GM20000 (cell line): ENCODE measurements around the gene SPATA9.

ENCODE experiments used
- DNase-seq: peaks from one replicate; pipeline ENCODE4 v3.0.0; 2012; ENCODE audit warnings: low spot score
- TF ChIP-seq, protein P1 (sequence below): IDR thresholded peaks from 2 replicates; pipeline ENCODE4 v1.5.1; 2012; ENCODE audit warnings: mild to moderate bottlenecking, control low read depth; ENCODE audit errors: extremely low read depth, missing control alignments

Gene SPATA9

GRCh38 chr5:95624368-95624767, 58.4 kb downstream of the SPATA9 start:
- TF ChIP-seq, protein P1, sequence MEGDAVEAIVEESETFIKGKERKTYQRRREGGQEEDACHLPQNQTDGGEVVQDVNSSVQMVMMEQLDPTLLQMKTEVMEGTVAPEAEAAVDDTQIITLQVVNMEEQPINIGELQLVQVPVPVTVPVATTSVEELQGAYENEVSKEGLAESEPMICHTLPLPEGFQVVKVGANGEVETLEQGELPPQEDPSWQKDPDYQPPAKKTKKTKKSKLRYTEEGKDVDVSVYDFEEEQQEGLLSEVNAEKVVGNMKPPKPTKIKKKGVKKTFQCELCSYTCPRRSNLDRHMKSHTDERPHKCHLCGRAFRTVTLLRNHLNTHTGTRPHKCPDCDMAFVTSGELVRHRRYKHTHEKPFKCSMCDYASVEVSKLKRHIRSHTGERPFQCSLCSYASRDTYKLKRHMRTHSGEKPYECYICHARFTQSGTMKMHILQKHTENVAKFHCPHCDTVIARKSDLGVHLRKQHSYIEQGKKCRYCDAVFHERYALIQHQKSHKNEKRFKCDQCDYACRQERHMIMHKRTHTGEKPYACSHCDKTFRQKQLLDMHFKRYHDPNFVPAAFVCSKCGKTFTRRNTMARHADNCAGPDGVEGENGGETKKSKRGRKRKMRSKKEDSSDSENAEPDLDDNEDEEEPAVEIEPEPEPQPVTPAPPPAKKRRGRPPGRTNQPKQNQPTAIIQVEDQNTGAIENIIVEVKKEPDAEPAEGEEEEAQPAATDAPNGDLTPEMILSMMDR, result no peak

DNA sequence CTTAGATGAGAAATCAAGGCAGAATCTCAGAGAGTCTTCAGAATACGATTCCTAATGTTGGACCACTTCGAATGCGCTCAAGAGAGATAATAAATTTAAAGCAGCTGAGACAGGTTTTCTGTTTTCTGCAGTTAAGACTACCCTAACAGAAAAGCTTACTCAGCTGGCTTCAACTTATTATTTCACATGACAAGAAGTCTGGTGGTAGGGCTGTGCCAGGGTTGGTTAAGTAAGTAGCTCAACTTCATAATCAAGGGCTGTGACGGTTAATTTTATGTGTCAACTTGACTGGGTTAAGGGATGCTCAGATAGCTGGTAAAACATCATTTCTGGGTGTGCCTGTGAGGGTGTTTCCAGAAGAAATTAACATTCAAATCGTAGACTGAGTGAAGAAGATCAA, 59.1 kb downstream of the SPATA9 start:
- no peak for DNase-seq
- TF ChIP-seq, protein P1, result no peak

More at GRCh38 chr5:95624368-95624767, 58.4 kb downstream of the SPATA9 start:
- DNase-seq, result no peak

- TF ChIP-seq, protein P1, result no peak
- DNase-seq, result no peak
These were observed 60.8 kb downstream of the SPATA9 start for GRCh38 chr5:95621839-95622629.

DNA sequence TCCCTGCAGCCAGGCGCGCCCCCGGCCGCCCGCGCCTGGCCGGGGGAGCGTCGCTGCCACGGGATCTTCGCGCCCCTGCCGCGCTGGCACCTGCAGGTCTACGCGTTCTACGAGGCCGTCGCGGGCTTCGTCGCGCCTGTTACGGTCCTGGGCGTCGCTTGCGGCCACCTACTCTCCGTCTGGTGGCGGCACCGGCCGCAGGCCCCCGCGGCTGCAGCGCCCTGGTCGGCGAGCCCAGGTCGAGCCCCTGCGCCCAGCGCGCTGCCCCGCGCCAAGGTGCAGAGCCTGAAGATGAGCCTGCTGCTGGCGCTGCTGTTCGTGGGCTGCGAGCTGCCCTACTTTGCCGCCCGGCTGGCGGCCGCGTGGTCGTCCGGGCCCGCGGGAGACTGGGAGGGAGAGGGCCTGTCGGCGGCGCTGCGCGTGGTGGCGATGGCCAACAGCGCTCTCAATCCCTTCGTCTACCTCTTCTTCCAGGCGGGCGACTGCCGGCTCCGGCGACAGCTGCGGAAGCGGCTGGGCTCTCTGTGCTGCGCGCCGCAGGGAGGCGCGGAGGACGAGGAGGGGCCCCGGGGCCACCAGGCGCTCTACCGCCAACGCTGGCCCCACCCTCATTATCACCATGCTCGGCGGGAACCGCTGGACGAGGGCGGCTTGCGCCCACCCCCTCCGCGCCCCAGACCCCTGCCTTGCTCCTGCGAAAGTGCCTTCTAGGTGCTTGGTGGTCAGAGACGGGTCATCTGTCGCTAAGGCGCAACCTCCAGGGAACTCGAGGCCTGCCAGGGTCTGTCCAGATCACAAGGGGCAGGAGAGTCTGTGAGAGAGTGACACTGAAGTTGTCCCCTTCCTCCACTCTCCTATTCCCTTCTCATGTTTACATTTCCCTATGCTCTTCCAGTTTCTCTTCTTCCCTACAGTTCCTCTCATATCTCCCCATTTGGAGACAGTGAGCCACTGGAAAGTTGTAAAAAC, 61.6 kb downstream of the SPATA9 start:
- TF ChIP-seq, protein P1, result no peak
- DNase-seq, result peak; percentile 71

GRCh38 chr5:95620030-95620869, 62.5 kb downstream of the SPATA9 start, which contains the start of gene GPR150:
TSS of gene GPR150 (plus strand) at chr5:95620087. CDS start at chr5:95620276, 189 bp downstream.
- peak; percentile 84 for DNase-seq
- TF ChIP-seq, protein P1, result no peak

- DNase-seq, result no peak
These were observed 63.2 kb downstream of the SPATA9 start for GRCh38 chr5:95619514-95620029.

More at GRCh38 chr5:95619514-95620029, 63.2 kb downstream of the SPATA9 start:
- TF ChIP-seq, protein P1, result no peak
